ENCODE data around the gene OR52E6. TPM values are rescaled to one million over a fixed set of nuclear protein-coding genes. Genes with fewer than 3 reads are reported as not detected.
A peak's percentile ranks its signal among the peaks of the same experiment; 100 is the strongest.

Gene OR52E6
- polyA plus RNA-seq (ENCODE audit: insufficient read length in 3 of 3): not detected
- long read RNA-seq, donor 1: 0 reads
- long read RNA-seq, donor 2: 0 reads
- long read RNA-seq, donor 3: 0 reads
- long read RNA-seq, donor 4: 0 reads
- long read RNA-seq, donor 5: 0 reads
- long read RNA-seq, donor 6: 0 reads
- long read RNA-seq, donor 7: 0 reads
- long read RNA-seq, donor 8: 0 reads
- long read RNA-seq, donor 9: 0 reads
- long read RNA-seq, donor 10: 0 reads
- long read RNA-seq, donor 11: 0 reads
- long read RNA-seq, donor 12: 0 reads
- long read RNA-seq, donor 13: 0 reads
- long read RNA-seq, donor 14: 0 reads
- long read RNA-seq, donor 15: 0 reads
- long read RNA-seq, donor 16: 0 reads

DNA sequence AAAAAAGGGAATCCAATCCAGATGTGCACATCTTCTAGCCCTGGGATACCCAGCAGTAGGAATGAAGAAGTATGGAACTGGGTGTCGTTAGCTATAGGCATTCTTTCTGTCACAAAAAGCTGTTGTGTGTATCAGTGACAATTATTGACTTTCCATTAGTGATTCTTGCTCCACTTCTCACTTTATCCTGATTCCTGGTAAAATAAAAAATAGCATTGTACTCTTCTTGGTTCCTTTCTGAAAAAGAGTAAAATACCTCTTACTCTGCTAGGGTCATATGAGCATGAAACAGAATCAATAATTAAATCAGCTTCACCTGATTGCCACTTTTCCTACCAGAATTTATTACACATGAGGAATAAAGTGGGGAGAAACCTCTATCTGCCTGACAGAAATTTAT is at the start of gene OR52E6:
Gene OR52E6, minus strand, starts transcription at position 101 of the 400 bp plus-strand sequence. Its CDS starts 0 bp downstream, at position 101.
- no peak for DNase-seq

- no peak for DNase-seq
These were observed 49.6 kb upstream of the OR52E6 start for GRCh38 chr11:5891216-5891800.

DNA sequence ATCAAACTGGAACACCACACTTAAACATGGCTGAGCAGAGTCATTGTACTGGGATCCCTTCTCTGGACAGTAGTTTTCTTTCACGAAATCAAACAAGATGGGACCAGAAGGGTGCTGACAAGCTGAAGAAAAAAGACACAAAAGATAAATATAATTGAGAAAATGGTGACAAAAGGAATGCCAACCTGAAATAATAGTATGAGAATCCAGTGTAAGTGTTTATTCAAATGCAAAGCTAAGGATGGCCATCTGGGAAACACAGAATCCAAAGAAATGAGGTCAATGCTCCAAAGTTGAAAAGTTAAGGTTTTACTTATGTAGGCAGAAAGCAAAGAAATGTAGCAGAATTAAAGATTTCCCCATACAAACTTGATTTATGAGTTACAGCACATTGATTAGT is 46.0 kb upstream of the OR52E6 start:
- DNase-seq: no peak

DNA sequence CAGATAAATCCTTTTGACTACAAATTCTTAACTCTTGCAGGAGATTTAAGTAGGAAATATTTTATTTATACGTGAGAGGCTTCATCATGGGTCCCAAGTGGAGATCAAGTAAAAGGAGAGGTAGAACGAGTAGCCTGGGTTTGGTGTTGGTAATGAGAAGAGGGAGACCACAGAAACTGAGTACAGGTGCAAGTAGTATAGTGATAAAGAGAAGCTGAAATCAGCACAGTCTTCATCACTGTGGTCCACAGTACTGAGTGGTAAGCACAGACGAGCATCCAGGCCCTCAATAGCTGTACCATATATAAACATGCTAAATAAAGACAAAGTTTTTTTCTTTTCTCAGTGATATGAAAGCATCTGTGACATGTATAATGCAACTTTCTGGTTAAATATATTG is 45.5 kb upstream of the OR52E6 start:
- DNase-seq: no peak

DNA sequence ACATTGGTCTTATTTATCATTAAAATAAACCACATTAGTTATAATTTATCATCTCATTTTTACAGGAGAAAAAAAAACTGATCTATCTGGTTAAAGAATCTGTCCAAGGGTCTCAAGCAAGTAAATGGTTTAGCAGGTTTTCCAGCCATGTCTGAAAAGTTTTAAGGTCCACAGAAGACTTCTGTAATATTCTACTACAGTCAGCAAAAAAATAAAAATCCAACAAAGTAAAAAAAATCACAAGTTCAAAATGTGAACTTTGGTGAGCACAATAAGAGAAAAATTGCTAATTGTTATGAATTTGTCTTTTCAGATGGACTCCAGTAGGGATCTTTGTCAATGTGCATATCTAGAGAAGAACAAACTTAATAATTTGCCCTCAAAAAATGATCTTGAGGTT is 40.1 kb upstream of the OR52E6 start:
- DNase-seq: no peak

DNA sequence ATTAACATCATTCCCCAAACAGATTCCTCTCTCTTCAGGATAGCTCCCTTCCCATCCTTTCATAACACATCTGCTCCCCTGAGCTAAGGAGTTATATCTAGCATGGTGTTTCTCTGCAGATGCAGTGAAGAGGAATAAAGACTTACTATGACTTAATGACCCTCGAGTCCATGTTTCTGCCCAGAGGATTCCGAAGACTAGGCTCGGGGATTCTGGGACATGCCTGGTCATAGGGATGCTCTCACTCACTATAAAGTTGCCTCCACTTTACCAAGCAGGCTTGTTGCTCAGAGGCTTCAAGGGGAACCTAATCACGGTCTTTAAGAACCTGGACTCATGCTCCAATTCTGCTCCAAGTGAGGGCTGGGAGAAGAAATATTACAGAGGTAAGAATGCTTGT is 38.6 kb upstream of the OR52E6 start, which contains the start of gene OR52E4:
Gene OR52E4, plus strand, starts transcription at position 301 of the 400 bp plus-strand sequence. CDS start 3,664 bp downstream, outside the sequence.
- no peak for DNase-seq

GRCh38 chr11:5878564-5878963 is 36.9 kb upstream of the OR52E6 start:
- no peak for DNase-seq

GRCh38 chr11:5865826-5866225 is 24.1 kb upstream of the OR52E6 start:
- no peak for DNase-seq

DNA sequence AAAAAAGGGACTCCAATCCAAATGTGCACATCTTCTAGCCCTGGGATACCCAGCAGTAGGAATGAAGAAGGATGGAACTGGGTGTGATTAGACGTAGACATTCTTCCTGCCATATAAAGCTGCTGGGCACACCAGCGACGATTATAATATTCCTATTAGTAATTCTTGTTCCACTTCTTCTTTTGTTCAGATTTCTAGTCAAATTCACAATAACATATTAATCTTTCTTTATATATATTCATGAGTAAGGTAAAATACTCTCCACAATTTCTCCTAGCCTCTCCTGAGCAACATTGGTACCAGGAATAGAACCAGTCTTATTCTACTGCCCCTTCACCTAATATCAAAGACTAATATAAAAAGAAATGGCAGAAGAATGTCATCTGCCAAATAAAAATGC is 15.9 kb upstream of the OR52E6 start, which contains the start of gene OR52E8:
Gene OR52E8, minus strand, starts transcription at position 101 of the 400 bp plus-strand sequence. Its CDS starts 0 bp downstream, at position 101.
- no peak for DNase-seq

GRCh38 chr11:5851002-5851401 is 9.3 kb upstream of the OR52E6 start:
- no peak for DNase-seq

DNA sequence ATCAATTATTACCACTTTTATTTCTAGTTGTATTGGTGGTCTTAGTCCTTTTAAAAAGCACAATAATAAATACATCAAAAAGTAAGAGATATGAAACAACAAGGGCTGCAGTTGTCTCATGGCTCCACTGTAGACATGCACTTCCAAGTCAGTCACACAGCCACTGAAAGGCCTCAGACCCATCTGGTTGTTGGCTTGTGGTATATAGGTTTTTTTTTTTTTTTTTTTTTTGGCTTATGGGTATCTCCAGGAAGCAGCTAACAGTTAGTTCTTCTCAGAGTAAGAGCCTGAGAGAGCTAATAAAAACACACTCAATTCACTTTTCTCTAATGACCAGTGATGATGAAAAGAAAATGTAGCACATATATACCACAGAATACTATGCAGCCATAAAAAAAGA is 6.0 kb upstream of the OR52E6 start:
- no peak for DNase-seq

GRCh38 chr11:5846701-5847100 is 5.0 kb upstream of the OR52E6 start:
- no peak for DNase-seq

GRCh38 chr11:5837695-5838094 is 4.0 kb downstream of the OR52E6 start:
- DNase-seq: no peak

DNA sequence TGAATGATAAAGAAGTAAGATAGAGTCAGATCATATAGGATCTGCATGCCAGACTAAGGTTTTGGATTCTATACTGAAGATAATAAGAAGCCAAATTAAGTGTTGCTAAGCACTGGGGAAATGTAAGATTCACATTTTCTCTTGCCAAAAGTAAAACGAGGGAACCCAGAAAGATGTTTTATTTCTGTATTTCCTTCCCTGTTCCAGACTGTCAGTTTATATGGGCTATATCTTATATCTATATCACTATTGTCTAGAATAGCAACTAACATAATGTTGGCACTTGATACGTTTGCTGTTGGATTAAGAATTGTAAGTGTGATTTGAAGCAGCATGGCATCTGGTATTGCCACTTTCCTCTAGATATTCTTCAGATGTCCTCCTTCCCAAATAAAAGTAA is 8.3 kb downstream of the OR52E6 start:
- DNase-seq: no peak

DNA sequence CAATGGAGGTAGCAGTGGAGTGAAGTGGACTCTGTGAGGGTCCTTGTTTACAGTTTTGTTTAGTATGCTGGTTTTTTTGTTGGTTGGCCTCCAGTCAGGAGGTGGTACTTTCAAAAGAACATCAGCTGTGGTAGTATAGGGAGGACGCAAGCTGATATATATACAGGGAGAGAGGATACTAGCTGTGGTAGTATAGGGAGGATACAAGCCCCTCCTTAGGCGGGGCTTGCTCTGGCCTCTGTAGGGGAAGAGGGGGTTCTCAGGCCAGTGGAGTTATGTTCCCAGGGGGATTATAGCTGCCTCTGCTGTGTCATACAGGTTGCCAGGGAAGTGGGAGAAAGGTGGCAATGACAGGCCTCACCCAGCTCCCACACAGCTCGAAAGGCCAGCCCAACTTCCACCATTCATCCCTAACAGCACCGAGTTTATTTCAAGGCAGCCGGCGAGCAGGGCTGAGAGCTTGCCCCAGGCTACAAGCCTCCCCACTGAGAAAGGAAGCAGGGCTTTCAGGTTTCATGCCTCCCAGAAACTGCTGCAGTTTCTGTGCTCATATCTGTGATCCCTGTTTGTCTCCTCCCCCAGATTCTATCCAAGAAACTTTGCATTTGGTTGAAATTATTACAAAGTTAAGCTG is 10.4 kb downstream of the OR52E6 start:
- DNase-seq: no peak

DNA sequence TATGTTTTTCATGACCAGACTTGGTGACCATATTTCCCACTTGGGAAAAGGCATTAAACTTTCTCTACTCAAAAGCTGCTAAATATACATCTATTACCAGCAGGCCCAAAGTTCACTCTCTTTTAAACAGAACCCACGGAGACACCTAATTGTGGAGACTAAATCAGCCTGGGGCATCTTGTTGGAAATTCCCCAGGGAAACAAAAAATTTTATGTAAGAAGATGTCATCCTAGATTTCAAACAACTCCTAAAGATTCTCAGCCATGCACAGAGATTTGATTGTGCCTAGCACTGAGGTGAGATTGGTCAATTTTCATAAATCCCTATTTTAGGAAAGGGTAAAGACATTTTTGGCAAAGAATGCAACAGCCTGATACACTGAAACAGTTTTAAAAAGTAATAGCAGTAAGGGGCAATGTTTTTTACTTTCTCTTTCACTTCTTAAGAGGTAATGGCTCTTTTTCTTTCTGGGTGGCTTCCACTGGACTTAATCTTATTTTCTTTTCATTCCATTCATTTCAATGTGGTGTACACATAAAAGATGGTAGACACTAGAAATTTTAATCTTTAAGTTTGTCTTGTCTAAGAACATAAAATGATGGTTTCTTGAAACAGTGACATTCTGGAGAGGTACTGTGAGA is 23.3 kb downstream of the OR52E6 start:
- DNase-seq: no peak

GRCh38 chr11:5815534-5815933 is 26.2 kb downstream of the OR52E6 start:
- no peak for DNase-seq

- DNase-seq: no peak
These were observed 31.5 kb downstream of the OR52E6 start for GRCh38 chr11:5809905-5810795.

GRCh38 chr11:5809122-5809519 is 32.6 kb downstream of the OR52E6 start:
- no peak for DNase-seq

DNA sequence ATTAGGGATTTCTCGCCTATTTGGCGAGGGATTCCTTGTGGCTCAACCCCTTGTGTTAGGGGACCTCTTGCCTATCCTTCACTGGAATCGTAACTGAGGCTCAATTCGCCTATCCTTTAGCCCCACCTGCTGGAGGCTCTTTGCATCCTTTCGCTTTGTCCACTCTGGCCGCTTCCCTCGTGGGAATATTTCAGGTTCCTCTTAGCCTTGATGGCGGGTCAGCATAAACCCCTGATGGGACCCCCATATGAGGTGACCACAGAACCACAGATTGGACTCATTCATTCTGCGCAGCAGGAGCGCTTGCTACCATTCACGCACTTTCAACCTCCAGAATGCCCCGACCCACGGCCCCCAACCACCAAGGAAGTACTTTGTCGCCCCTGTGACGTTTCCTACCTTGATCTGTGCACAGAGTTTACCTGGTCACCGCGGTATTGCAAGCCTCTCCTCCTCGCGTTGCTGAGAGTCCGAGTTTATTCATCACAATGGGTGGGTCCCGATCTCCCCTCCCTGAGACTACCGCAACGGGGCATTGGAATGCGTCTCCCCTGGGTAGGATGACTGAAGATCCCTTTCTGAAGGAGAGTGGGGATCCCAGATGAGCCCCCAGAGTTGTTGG is 33.1 kb downstream of the OR52E6 start, which contains the start of gene OR52N2:
Gene OR52N2, plus strand, starts transcription at position 425 of the 622 bp plus-strand sequence. CDS start 11,412 bp downstream, outside the sequence.
- DNase-seq: peak; percentile 68

GRCh38 chr11:5807580-5807979 is 34.1 kb downstream of the OR52E6 start:
- DNase-seq: no peak
